Choroid plexus epithelial cell (primary cell): ENCODE results near the gene TUBB2B.
A peak's percentile ranks its signal among the peaks of the same experiment; 100 is the strongest.
"Not testable (repeated sequence)": the region's sequence is repeated elsewhere in the genome, so short reads cannot be mapped to it uniquely, and the experiment has no call there.

Source experiments
- DNase-seq: peaks from one replicate; pipeline ENCODE4 v3.0.0-alpha.2; 2010; ENCODE audit warnings: low read depth
- H3K4me3 ChIP-seq: 2 replicates; pipeline ENCODE4 v1.5.1; 2011; ENCODE audit warnings: low read depth, mild to moderate bottlenecking, control low read depth, low read length, moderate library complexity
- CTCF ChIP-seq: conservative IDR thresholded peaks from 2 replicates; pipeline ENCODE4 v1.5.1; 2011; ENCODE audit warnings: low read depth, mild to moderate bottlenecking, control low read depth, inconsistent platforms, low read length, moderate library complexity

The TUBB2B gene

GRCh38 chr6:3195420-3195694 lies 32.1 kb downstream of the TUBB2B start:
- no peak overlapping the region for H3K4me3 ChIP-seq
- no peak for TF ChIP-seq CTCF
- DNase-seq = no peak

- peak; percentile 39 for DNase-seq
- H3K4me3 ChIP-seq = no peak overlapping the region
- TF ChIP-seq CTCF = no peak
Observed at GRCh38 chr6:3194535-3195419, 32.7 kb downstream of the TUBB2B start.

DNA sequence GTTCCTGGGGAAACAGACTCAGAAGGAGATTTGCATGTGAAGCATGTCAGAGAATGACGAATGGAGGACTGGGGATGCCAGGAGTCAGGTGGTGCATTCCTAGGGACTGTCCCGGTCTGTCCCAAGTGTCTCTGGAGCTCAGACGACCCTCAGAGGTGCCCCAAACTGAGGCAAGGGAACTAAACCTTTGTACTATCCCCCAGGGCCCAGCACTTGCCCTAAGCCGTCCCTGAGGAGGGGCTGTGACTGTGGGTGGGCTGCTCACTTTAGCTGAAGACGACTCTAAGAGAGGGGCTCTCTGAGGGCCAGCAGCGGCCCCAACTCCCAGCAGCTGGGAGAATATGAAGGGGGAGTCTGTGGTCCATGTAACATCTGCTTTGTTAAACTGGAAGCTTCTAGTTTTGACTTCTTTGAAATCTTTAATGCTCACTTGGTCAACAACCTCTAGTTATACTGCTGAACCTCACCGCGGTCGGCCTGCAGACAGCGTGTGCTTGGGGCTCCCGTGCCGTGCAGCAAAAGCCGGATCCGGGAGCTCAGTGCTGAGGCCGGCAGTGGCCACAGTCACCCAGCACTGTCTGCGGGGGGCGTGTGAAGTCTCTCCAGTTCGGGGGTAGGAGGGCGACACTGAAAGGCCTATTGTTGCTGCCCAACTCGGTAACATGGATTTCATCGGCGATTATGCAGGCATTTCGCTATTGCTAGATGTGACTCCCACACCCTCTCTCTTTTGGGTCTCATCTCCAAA lies 34.2 kb downstream of the TUBB2B start:
- H3K4me3 ChIP-seq = no peak overlapping the region
- no peak for TF ChIP-seq CTCF
- no peak for DNase-seq

GRCh38 chr6:3190779-3191178 lies 36.7 kb downstream of the TUBB2B start:
- no peak for TF ChIP-seq CTCF
- DNase-seq = no peak
- no peak overlapping the region for H3K4me3 ChIP-seq

DNA sequence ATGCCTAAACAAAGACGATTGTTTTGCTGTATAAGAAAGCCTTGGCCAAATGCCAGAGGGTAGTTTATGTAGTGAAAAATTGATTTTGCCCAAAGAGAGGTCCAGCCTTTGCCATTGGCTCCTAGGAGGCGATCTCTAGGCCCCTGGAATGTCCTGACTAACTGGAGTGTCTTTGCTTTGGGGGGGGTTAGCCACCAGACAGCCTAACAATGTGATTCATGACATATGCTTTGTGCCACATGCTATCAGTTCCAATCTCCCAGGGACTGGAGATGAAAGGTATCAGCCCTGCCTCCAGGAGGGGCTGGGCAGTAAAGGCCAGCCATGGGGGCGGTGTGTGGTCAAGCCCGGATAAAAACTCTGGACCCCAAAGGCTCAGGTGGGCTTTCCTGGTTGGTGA lies 37.4 kb downstream of the TUBB2B start:
- H3K4me3 ChIP-seq = no peak overlapping the region
- no peak for TF ChIP-seq CTCF
- DNase-seq = no peak

DNA sequence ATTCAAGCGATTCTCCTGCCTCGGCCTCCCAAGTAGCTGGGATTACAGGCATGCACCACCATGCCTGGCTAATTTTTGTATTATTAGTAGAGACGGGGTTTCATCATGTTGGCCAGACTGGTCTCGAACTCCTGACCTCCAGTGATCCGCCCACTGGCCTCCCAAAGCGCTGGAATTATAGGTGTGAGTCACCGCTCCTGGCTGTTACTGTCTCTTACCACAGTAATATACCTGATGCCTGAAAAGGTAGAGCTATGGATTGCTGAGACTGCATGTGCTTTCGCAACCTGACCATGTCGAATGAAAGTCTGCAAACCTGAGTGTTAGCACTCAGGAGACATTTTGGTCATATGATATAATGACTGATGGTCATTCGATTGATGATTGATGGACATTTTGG lies 38.3 kb downstream of the TUBB2B start:
- DNase-seq = peak; percentile 13
- H3K4me3 ChIP-seq = not testable (repeated sequence)

- TF ChIP-seq CTCF = no peak
- H3K4me3 ChIP-seq = no peak overlapping the region
- DNase-seq = no peak
Observed at GRCh38 chr6:3188262-3188661, 39.2 kb downstream of the TUBB2B start.
